COR-L47 (cell line): Measurements from ENCODE around the gene GINM1.

ENCODE experiments used
- DNase-seq: peaks from one replicate; lab custom pipeline; 2025; lab: John Stamatoyannopoulos, UW

Gene GINM1

GRCh38 chr6:149593408-149593807 lies 27.2 kb downstream of the GINM1 start:
- no peak for DNase-seq

DNA sequence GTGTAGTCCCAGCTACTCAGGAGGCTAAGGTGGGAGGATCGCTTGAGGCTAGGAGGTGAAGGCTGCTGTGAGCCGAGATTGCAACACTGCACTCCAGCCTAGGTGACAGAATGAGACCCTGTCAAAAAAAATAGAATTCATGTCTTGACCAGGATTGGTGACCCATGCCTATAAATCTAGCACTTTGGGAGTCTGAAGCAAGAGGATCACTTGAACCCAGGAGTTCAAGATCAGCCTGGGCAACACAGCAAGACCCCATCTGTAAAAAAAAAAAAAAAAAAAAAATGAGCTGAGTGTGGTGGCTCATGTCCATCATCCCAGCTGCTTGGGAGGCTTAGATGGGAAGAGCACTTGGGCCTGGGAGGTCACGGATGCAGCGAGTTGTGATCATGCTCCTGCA lies 34.3 kb downstream of the GINM1 start:
- DNase-seq = no peak

DNA sequence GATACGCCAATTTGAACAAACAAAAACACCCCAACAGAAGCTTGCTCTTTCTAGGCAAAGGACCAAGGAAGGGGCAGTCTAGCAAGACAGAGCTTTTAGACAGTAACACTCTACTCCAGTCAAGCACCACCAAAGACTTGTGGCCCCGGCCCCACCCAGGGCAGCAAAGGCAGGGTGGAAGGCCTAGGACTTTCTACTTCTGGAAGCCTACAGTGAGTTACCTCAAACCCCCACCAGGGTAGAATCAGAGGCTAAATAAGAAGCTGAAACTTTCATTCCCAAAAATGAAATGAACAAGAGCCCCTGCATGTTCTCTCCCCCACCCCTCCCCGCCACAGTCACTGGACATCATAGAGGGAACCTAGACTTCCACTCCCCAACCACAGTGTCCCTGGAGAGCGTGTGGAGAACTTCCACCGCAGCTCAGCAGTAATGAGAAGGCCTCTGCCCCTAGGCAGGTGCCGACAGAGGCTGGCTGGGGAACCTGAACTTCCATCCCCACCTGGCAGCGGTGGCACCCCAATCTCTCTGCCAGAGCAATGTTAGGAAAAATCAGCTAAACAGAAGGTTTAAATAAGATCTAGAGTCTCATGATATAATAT lies 42.3 kb downstream of the GINM1 start:
- DNase-seq = no peak

DNA sequence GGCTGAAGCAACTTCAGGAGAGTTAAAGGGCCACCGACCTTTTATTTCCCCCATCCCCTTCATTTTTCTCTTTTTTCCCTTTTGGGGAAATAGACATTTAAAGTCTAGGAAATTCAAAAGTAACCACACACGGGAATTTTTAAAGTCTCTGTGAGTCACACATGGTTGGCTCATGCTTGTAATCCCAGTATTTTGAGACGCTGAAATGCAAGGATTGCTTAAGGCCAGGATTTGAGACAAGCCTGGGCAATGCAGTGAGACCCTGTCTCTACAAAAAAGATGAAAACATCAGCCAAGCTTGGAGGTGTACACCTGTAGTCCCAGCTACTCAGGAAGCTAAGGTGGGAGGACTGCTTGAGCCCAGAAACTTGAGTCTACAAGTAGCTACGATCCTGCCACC lies 48.2 kb downstream of the GINM1 start:
- no peak for DNase-seq

DNA sequence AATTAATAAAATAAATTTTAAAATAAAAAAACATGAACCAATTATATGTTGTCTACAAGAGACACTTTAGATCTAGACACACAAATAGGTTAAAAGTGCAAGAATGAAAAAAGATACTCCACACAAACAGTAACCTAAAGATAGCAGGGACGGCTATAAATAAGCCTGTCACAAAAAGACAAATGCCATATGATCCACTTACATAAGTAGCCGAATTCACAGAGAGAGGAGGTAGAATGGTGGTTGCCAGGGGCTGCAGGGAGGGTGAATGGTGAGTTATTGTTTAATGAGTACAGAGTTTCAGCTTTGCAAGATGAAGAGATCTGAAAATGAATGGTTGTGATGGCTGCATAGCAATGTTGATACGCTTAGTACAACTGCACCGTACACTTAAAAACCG lies 49.6 kb downstream of the GINM1 start:
- no peak for DNase-seq

DNA sequence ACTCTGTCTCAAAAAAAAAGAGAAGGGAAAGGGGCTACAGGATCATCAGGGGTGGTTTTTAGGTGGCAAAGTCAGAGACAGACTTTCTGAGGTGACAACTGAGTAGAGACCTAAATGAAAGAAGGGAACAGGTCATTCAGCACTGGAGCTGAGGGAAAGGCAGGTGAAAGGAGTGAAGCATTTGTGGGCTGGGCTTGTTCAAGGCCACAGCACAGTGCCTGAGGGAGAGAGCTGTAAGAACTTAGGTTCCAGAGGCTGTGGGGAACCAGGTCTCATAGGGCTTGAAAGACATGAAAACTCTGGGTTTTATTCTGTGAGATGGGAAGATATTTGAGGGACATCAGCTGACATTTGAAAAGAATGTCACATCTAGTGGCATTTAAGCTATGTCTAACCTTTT lies 61.5 kb downstream of the GINM1 start:
- DNase-seq = no peak

GRCh38 chr6:149628875-149629510 lies 62.8 kb downstream of the GINM1 start:
- no peak for DNase-seq

DNA sequence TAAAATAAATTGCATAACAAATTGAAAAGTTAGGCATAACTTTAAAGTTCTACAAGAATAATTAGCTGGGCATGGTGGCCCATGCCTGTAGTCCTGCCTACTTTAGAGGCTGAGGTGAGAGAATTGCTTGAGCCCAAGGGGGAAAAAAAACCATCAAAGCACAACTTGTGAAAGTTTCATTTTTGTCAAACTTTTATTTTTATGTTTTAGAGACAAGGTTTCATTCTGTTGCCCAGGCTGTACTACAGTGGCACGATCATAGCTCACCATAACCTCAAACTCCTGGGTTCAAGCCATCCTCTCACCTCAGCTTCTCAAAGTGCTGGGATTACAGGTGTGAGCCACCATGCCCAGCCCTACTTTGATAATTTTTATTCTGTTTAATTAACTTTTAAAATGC lies 68.1 kb downstream of the GINM1 start:
- DNase-seq = no peak

DNA sequence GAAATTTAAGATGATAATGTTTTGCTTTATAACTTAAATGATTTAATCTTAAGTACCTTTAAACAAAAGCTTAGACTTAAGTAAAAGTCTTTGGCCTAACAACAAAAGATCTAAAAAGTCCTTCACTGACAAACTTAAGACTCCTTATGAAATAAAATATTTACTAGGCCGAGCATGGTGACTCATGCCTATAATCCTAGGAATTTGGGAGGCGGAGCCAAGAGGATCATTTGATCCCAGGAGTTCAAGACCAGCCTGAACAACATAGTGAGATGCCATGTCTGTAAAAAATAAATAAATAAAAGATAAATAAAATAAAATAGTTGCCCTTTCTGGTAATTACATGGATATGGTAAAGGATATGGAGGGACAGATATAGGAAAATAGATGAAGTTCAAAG lies 69.9 kb downstream of the GINM1 start:
- no peak for DNase-seq
